Esophagus squamous epithelium (tissue), 4 donors: ENCODE measurements around the gene MOB3B.
A peak's percentile ranks its signal among the peaks of the same experiment; 100 is the strongest.

Experiments used
- CTCF ChIP-seq, 6 experiments: fragments of 450-650 bp in 4 of 6; fragments of 200-600 bp in 2 of 6; sonication (generic) in 2 of 6; IDR thresholded peaks; one replicate each; pipeline ENCODE4 v1.5.1; 2016 to 2019; ENCODE audit warnings: antibody characterized with exemption in 6 of 6, mild to moderate bottlenecking in 4 of 6, moderate library complexity in 4 of 6
- POLR2A ChIP-seq, 4 donors: fragments of 450-650 bp; IDR thresholded peaks; one replicate each; pipeline ENCODE4 v1.6.1; 2017; ENCODE audit warnings: antibody characterized with exemption in 4 of 4, mild to moderate bottlenecking in 4 of 4, moderate library complexity in 3 of 4

DNA sequence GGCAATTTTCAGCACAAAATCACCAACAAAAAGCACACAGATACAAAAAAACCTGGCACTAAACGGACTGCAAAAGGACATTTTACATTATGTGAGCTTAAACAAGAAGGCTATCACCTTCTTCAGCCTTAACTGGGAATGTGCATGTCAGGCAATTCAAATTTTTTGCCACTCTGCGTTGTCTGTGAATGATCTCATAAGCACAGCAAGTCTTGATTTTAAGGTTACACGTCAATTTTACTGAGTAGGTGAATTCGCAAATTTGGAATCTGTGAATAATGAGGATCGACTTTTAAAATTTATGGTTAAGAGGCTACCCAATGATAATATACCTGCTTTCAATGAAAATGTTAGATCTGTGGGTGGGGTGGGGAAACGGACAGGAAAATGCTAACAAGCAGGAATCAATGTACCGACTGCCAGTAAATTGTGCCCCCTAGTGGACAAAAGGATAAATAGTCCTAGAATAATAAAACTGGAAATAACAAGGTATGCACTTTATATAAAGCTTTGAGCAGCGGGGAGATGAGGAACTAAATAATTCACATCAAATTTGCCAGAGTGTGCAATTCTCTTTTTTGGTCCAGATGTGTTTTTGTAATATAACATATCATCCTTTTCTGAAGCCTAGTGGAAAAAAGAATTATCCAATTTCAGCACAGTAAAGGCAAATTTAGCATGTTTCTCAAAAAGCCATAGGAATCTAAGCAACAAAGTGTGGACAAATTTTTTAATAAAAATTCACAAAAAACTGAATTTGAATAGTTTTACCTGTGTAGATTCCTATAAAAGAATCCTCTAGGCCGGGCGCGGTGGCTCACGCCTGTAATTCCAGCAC, 253.2 kb downstream of the MOB3B start:
- TF ChIP-seq CTCF (IDR thresholded peaks at IDR 0.05) = peak in 5 of 6 experiments; percentile 62 to 79 (median 74)
- TF ChIP-seq POLR2A (IDR thresholded peaks at IDR 0.05) = no peak
